Measurements from ENCODE around the gene GPR176.

The GPR176 gene

DNA sequence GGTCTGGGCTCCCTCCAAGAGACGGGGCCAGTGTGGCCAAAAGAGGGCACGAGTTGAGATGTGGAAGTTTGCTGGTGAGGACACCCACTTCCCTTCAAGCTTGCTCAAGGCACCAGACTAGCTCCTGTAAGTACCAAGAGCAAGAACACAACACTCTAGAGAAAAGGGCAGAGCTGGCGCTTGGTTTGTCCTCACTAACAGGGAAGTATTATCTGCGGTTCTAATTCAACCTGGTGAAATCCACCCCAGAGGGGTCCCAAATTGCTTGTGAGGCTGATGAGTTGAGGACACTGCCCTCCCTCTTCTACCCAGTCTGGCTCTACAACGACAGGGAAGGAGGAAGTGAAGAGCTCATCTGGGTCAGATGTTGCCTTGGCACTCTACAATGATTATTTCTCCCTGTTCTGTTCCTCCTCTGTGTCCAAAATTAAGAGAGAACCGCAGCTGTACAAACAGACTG is 120.5 kb downstream of the GPR176 start:
- no peak for DNase-seq

DNA sequence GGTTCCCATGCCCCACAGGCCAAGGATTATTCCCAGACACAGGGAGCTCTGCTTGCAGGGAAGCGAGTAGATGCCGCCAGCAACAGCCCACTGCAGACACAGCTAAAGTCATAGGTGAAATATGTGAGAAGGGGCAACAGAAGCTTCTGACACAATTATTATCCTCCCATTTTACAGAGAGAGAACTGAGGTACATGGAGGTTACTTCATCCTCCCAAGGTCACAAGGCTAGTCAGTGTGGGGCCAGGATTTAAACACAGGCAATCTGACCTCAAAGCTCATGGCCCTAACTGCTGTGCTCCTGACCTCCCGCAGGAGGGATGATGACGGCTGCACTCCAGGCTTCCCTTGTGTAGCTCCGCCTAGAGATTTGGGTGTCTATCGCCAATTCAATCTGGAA is 121.7 kb downstream of the GPR176 start:
- DNase-seq: no peak

DNA sequence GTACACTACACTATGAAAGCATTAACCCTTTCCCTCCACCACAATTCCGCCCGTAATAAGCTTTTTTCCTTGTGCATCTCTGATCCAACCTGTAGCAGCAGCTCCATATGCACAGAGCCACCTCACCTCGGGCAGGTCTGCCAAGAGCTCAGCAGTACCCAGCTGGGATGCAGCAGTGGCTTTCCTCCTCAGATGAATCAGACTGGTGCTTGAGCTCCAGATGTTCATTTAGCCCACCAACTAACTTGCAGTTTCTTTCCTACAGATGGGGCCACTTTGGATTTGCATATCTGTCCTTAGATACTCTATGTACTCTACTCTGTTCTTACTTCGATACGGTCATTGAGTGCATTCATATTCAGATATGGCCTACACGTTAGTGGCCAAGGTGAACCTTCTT is 122.7 kb downstream of the GPR176 start:
- DNase-seq: no peak

DNA sequence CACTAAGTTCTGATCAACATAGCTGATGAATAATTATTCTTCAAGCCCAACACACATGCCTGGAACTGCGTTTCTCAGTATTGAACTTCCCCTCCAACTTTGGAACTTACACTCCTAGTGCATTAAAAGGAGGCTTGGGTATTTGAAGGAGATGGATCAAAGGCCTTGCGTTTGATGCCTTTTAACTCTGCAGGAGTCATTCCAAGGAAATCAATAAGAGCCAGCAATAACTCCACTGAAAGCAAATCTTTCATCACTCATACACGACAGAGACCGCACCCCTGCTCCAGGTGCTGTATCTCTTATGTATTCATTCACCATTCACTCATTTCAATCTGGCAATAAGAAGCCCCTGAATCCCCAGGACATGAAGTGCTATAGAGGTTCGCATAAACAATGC is 123.5 kb downstream of the GPR176 start:
- no peak for DNase-seq

DNA sequence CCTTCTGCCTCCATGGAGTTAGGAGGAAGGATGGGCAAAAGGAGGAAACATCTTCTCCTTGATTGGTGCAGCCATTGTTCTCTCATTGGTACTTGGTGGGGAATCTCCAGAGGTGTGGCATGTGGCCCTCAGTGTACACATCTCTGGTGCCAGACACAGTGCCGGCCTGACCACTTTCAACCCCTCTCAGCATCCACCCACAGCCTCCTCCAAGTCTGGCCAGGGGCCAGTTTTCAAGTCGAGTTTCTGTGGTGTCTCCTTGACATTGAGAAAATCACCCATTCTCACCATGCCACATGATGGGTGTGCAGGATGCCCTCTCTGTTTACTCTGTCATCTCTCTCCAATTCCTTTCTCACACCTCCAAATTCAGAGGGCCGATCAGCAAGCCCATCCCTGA is 124.6 kb downstream of the GPR176 start:
- no peak for DNase-seq

DNA sequence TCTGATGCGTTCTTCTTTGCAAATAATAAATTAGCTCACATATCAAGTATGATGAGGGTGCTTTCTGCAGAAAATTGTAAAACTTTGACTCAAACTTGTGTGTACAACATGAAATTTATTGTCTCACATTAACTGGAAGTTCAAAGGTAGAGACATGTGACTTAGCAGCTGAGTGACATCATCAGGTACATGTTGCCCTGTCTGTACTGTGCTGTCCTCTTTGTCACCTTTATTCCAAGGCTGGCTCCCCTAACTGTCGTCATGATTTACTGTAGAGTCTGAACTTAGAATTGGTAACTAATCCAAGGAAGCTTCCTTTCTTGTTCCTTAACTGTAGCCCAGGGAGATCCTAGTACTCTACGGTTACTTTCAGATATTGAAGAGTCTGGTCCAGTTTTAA is 125.1 kb downstream of the GPR176 start:
- no peak for DNase-seq

DNA sequence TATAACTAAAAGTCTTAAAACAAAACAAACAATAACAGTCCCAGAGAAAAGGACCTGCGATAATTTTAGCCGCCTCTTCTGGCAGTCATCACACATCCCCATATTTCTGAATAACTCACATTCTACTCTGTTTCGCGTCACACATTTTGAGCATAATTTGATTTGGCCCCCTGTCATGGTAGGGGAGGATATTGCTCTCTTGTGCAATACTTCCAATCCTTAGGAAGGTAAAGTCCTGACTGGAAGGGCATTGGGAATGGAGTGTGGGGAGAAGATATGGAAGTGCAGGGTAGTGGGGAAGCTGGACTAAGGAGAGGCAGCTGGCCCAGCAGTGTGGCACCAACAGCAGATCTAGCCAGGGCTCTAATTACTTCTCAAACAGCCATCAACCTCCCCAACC is 126.1 kb downstream of the GPR176 start:
- DNase-seq: no peak

DNA sequence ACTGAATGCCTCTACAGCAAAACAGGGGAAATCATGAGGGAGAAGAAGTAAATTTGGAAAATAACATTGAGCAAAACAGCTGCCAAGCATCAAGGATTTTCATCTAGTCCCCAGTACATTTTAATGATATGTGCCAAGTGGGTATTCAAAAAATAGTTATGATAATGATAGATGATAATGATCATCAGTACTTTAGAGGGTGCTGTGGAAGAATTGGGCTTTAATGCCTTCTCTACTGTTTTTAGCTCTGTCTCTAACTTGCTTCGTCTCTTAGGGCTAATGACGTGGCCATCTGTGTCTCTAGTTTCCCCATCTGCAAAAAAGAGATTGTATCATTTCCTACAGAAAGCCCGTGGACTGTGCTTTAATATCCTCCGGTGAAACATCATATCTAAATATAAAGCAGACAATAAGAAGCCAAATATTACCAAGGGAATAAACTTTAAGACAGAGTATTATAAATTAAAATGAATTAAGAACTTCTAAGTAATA is 127.2 kb downstream of the GPR176 start:
- no peak for DNase-seq

DNA sequence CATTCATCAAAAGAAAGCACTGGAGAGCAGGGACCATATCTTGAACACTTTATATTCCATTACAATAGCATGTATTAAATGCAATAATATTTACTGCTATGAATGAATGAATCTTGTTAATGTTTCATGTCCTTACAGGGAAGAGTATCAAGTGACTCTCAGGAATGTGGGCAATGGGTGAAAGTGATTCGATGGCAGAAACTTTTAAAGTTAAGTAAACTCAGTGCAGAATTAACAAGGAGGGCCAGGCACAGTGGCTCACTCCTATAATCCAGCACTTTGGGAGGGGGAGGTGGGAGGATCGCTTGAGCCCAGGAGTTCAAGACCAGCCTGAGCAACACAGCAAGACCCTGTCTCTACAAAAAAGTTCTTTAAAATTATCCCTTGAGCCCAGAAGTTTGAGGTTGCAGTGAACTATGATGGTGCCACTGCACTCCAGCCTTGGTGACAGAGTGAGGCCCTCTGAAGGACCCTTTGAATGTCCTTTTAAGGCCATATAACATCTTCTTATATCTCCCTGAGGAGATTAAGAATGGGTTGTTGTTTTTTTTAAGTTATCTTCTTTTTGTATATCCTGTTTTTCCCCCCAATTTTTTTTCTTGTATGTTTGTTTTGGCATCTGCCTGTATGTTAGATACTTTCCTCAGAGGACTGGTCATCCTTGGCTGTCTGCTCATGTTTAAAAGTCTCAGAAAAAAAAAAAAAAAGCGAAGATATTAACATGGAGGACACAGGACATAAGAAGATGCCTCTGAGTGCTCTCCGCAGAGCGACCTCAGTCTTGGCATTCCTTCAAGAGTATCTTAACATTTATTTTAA is 127.8 kb downstream of the GPR176 start:
- DNase-seq: no peak

DNA sequence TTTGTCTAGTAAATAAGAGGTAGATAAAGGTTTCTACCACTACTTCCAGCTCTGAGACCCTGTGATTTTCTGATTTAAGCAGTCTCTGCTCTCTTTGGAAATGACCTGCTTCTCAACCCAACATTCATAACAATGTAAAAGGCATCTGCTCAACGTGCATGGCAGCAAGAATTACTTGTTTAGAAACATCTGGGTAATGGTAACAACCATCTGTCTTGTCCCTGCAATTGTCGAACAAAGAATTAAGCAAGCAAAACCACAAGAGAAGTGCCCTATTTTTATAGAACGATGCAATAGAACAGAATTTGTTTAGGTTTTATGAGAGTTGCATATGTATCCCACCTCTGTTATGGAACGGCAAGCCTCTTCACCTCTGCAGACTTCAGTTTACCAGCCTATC is 130.3 kb downstream of the GPR176 start:
- DNase-seq: no peak

DNA sequence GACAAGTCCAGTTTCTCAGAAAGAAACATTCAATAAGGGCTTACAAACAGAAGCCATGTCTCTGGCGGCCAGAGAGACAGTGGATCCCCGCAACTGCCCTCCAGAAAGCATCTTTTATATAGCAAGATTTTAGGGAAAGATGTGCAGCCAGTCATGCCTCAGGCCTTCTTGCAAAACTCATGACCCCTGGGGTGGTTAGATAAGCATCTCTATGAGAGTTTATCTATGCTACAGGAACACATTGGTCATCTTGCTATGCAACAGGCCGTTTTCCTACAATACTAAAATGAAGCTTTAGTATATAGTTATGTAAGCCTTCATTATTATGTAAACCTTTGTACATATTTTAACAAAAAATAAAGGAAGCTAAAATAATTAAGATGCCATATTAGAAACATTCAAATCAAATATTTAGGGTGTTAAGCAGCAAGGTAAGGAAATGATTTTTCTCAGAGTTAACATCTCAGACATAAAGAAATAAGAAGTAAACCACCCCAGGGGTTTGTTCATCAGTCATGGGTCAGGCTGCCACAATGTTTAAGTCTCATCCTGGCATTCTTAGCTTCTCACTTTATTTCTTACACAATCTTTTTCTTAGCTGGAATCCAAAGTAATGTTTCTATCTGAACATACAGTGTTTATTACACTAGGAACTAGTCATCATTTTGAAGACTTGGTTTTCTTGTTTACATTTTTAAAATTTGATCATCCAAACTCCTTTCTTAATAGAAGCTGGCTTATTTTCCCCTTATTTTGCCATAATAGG is 131.1 kb downstream of the GPR176 start:
- DNase-seq: no peak

DNA sequence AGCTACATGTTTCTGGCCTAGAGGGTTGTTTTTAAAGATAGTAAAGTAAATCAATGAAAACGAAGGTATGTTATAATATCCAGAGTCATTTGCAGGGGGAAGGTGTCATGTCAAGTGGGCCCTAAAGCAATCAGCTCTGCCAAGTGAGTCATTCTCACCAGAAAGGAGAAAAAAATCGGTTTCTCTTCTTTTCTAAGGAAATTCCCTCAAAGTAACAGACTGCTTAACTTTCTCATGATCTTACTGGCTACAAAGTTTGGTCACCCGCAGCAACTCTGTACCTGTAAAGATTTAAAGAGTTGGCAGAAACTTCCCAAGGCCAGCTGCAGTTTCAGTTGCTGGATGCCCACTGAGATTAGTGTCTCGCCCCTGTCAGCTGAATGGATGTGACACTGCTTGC is 132.0 kb downstream of the GPR176 start:
- DNase-seq: no peak

DNA sequence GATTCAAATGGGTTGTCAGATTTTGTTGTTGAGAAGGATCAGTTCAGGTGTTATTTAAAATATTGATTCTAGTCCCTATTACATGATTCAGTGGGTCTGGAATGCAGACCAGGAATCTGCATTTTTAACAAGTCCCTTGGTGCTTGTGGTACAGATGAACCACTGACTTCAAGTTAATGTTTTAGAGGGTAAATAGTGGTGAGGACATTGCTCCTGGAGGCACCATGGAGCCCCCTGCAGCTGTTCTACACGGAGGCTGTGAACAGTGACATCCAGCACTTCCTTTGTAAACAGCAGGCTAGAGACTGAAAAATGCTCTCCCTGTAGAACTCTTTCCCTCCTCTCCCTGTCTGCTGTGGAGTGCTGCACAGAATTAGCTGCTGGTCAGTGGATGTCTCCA is 132.6 kb downstream of the GPR176 start:
- DNase-seq: no peak

DNA sequence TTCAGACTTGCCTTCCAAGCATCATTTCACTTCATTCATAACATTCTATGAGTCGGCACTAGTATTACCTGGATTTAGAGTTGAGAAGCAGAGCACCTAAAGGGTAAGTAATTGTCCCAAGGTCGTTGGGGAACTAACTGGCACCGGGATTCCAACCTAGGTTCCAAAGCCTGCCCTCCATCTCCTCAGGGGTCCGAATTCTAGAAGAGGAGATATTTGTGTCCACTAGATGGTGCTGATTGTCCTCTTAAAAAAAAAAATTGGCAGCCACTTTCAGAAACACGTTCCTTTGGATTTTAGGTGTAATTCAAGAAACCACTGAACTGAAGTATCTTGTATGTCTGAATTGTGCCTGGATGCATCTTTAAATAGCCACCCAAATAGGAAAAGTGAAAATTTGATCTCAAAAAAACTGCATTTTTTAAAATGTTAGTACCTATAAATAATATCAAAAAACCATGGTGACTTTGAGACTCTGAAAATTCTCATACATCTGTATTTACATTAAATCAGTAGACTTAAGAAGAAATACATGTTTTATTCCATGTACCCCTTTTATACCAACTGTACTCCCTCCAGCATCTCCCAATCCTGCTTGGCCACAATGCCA is 133.5 kb downstream of the GPR176 start:
- DNase-seq: no peak

DNA sequence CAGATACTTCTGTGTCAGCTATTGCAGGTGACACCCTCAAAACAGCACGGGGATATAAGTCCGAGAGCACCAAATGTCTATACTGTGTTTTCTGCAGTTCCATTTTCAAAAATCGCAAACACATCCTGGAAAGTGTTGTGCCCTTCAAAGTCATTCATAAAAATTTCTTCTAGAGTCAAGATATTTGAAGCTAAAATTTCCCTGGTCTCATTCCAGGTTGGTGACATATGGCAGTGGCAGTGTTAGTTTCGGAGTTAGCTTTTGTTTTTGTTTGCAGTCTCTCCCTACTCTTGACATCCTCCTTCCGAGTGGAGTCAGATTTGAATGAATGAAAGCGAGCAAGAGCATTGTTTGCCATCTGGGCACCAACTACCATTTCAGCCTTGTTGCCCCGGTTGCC is 134.2 kb downstream of the GPR176 start:
- DNase-seq: no peak

DNA sequence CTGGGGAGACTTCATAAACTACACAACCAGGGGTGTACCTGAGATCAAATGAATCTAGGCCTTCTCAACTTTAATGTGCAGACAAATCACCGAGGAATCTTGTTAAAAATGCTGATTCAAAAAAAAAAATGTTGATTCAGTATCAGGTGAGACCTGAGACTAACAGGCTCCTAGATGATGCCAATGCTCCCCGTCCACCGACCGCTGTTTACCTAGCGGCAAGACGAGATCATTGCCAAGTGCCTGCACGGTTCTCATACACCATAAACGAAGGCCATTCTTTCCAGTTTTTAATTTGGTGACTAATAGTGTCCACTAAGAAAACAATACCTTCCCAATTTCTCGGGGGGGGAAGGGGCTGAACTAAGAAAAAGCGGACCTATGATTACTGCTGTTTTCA is 134.9 kb downstream of the GPR176 start:
- DNase-seq: no peak

DNA sequence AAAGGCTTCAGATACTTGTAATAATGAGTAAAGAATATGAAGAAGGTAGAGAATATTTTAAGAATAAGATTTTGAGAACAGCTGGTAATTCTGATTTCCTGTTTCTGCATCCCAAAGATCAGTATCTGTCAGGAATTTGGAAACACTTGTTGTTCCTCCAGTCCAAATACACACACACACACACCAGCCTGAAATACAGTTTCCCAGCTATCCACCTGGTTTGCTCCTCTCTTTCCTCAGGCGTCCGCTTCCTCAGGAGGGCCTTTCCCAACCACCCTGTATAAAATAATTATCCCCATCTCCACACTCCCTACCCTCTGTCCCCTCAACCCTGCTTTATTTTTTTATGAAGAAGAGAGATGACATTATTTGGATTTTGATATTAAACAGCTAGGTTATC is 135.4 kb downstream of the GPR176 start:
- no peak for DNase-seq

DNA sequence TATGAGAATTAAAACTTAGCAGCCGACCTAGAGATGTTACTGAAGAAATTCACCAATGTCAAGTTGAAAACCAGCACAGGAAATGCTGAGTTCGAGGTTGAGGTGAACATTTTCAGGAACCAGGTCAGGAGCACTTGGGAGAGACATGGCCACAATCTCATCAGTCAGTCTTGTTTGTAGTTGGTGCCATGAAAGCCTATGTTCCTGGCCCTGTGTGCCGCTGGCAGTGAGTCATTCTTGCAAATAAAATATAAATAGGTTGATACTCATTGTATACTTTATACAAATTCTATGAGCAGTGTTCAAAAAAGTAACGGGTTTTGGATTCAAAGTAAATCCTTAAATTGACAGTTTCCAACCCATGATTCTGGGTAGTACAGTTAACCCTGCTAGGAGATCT is 135.9 kb downstream of the GPR176 start:
- DNase-seq: no peak

DNA sequence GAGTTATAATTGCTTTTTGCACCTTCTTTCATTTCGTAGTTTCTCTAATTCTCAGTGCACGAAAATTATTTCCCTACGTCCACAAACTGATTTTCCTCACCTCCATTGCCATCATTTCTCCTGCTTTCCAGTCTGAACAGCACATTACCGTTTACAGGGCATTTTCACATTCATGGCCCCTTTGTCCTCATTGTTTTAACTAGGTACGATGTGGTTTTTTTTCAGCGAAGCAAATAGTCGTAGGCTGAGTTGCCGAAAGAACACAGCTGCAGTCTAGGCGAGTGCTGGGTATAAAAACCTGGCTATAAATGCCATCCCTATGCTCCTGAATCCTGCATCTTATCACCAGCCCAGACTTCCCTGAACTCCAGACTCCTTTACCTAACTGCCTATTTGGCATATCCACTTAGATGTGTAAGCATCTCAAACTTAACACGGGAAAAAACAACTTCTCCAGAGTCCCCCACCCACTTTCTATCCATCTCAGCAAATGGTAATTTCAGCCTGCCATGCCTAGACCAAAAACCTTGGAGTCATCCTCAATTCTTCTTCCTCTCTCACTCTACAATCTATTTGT is 136.7 kb downstream of the GPR176 start:
- no peak for DNase-seq

DNA sequence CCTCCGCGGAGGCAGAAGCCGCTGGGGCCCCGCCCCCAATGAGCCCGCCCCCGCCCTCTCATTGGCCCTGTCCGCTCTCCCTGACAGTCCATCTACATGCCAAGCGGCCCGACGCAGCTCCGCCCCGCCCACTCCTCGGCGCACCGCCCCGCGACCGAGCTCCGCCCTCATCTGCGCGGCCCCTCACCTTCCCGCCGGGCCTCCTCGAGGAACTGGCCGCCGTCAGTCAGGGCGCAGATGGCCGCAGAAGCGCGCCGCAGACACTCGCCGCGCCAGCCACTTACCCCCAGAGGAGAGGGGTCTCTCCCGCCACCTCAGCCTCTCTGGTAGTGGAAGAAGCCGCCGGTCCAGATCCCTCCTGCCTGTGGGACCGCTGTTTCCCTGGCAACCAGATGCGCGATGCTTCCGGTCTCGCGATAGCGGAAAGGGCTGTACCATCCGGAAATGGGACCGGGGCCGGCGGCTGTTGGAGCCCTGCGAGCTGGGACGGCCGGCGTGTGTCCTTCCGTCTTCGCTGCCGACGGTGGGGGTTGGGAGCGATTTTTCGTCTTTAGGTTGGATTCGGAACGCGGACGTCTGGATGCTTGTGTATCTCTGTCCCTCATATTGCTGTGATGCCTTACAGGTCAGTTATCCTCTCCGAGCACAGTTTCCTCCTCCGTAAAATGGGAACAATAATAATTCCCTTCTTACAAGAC is 137.5 kb downstream of the GPR176 start, which contains the start of gene FSIP1:
Gene FSIP1, minus strand, starts transcription at position 401 of the 698 bp plus-strand sequence. CDS start 6,317 bp downstream, outside the sequence.
- DNase-seq: peak; percentile 98

DNA sequence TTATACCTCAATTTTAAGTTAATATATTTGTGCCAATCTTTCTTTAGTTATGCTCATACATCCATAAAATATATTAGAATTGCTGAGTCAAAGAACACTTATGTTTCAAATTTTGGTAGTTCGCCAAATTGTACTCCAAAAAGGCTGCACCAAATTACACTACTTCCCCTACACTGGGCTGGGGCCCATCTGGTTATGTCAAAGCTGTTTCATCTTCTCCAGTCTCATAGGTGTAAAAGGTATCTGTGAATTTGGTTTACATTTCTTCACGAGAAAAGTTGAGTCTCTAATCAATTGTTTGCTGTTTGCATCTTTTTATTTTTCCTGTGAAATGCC is 138.1 kb downstream of the GPR176 start:
- DNase-seq: no peak

DNA sequence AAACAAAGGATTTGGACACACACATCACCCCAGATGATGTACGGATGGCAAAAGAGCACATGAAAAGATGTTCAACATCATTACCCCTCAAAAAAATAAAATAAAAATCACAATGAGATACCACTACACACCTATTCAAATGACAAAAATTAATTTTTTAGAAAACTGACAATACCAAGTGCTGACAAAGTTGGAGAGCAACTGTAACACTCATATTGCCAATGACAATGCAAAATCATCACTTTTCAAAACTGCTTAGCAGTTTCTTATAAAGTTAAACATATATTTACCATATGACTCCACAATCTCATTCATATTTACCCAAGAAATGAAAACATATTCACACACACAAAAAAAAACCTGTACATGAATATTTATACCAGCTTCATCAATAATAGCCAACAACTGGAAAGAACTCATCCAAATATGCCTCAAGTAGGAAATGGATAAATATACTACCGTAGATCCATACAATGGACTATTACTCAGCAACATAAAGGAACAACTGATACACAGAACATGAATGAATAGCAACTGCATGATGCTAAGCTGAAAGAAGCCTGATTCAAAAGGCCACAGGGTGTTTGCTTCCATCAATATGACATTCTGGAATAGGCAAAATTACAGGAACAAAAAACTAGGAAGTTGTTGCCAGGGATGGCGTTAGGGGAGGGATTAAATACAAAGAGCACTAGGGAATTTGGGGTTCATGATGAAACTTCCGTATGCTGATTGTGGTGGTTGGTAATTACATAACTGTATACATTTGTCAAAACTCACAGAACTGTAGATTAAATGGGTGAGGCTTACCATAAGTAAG is 138.7 kb downstream of the GPR176 start:
- DNase-seq: no peak
